NT2/D1 (cell line): ENCODE data around the gene PCSK2.

Experiments used
- DNase-seq: peaks from one replicate; pipeline ENCODE4 v3.0.0-alpha.2; 2011; ENCODE audit warnings: low read depth, low spot score
- H3K27me3 ChIP-seq: 2 replicates; pipeline ENCODE4 v1.6.0; 2011; ENCODE audit warnings: mild to moderate bottlenecking; ENCODE audit not compliant: insufficient read length, insufficient read depth
- H3K36me3 ChIP-seq: 2 replicates; pipeline ENCODE4 v1.6.1; 2011; ENCODE audit warnings: mild to moderate bottlenecking, low read length, mixed read lengths; ENCODE audit not compliant: insufficient read depth, insufficient read length
- H3K4me1 ChIP-seq: 2 replicates; pipeline ENCODE4 v1.5.1; 2011; ENCODE audit not compliant: insufficient read depth, insufficient read length
- H3K4me3 ChIP-seq: 2 replicates; pipeline ENCODE4 v1.5.1; 2011; ENCODE audit warnings: low read depth; ENCODE audit not compliant: insufficient read length
- H3K9ac ChIP-seq: 2 replicates; pipeline ENCODE4 v1.6.0; 2011; ENCODE audit warnings: low read depth; ENCODE audit not compliant: insufficient read length
- H3K9me3 ChIP-seq: 2 replicates; pipeline ENCODE4 v1.5.1; 2011; ENCODE audit warnings: mild to moderate bottlenecking, low read length; ENCODE audit not compliant: insufficient read depth
- SUZ12 ChIP-seq: IDR thresholded peaks from 2 replicates; pipeline ENCODE4 v1.6.1; 2011; ENCODE audit not compliant: insufficient read length, insufficient read depth; ENCODE audit errors: extremely low read depth
- YY1 ChIP-seq: IDR thresholded peaks from 2 replicates; pipeline ENCODE4 v1.6.1; 2011; ENCODE audit not compliant: insufficient read length, insufficient read depth
- ZNF274 ChIP-seq: IDR thresholded peaks from 2 replicates; pipeline ENCODE4 v1.6.1; 2011; ENCODE audit warnings: mild to moderate bottlenecking, low read depth, low read length

PCSK2 gene

GRCh38 chr20:17457588-17458190 is 230.8 kb downstream of the PCSK2 start:
- H3K4me3 ChIP-seq: no peak overlapping the region
- H3K27me3 ChIP-seq: no peaks in the 10 kb centered on the region
- TF ChIP-seq YY1: no peak
- TF ChIP-seq ZNF274: no peak
- no peak for TF ChIP-seq SUZ12
- no peaks in the 10 kb centered on the region for H3K9me3 ChIP-seq
- H3K4me1 ChIP-seq: no peaks in the 10 kb centered on the region
- H3K9ac ChIP-seq: no peak overlapping the region
- no peak for DNase-seq
- H3K36me3 ChIP-seq: no peaks in the 10 kb centered on the region

GRCh38 chr20:17460119-17460518 is 233.3 kb downstream of the PCSK2 start:
- no peak overlapping the region for H3K4me3 ChIP-seq
- H3K9ac ChIP-seq: no peak overlapping the region
- DNase-seq: no peak
- no peaks in the 10 kb centered on the region for H3K9me3 ChIP-seq
- no peaks in the 10 kb centered on the region for H3K27me3 ChIP-seq
- H3K36me3 ChIP-seq: no peaks in the 10 kb centered on the region
- TF ChIP-seq ZNF274 (no peak), SUZ12 (no peak)
- H3K4me1 ChIP-seq: no peaks in the 10 kb centered on the region

GRCh38 chr20:17461941-17462340 is 235.1 kb downstream of the PCSK2 start:
- no peak for DNase-seq
- no peaks in the 10 kb centered on the region for H3K27me3 ChIP-seq

GRCh38 chr20:17463711-17464110 is 236.9 kb downstream of the PCSK2 start:
- H3K4me3 ChIP-seq: no peak overlapping the region
- no peak overlapping the region for H3K9ac ChIP-seq
- TF ChIP-seq YY1: no peak
- no peaks in the 10 kb centered on the region for H3K27me3 ChIP-seq
- no peaks in the 10 kb centered on the region for H3K36me3 ChIP-seq
- no peaks in the 10 kb centered on the region for H3K4me1 ChIP-seq
- DNase-seq: no peak
- no peaks in the 10 kb centered on the region for H3K9me3 ChIP-seq

More at GRCh38 chr20:17461941-17462340, 235.1 kb downstream of the PCSK2 start:
- H3K4me3 ChIP-seq: no peak overlapping the region
- no peaks in the 10 kb centered on the region for H3K36me3 ChIP-seq
- no peak overlapping the region for H3K9ac ChIP-seq
- TF ChIP-seq YY1 (no peak), SUZ12 (no peak), ZNF274 (no peak)
- H3K9me3 ChIP-seq: no peaks in the 10 kb centered on the region
- no peaks in the 10 kb centered on the region for H3K4me1 ChIP-seq

- H3K9ac ChIP-seq: no peak overlapping the region
- no peak for DNase-seq
- no peaks in the 10 kb centered on the region for H3K36me3 ChIP-seq
- H3K4me1 ChIP-seq: no peaks in the 10 kb centered on the region
- no peaks in the 10 kb centered on the region for H3K9me3 ChIP-seq
- TF ChIP-seq SUZ12 (no peak), YY1 (no peak), ZNF274 (no peak)
- H3K4me3 ChIP-seq: no peak overlapping the region
- no peaks in the 10 kb centered on the region for H3K27me3 ChIP-seq
Observed at GRCh38 chr20:17465236-17465635, 238.4 kb downstream of the PCSK2 start.

GRCh38 chr20:17466641-17467040 is 239.8 kb downstream of the PCSK2 start:
- no peaks in the 10 kb centered on the region for H3K36me3 ChIP-seq
- no peak for TF ChIP-seq YY1
- TF ChIP-seq ZNF274: no peak
- TF ChIP-seq SUZ12: no peak
- H3K9ac ChIP-seq: no peak overlapping the region
- peaks cover 2% of the 10 kb centered on the region for H3K4me1 ChIP-seq
- no peak overlapping the region for H3K4me3 ChIP-seq
- no peak for DNase-seq
- no peaks in the 10 kb centered on the region for H3K9me3 ChIP-seq
- H3K27me3 ChIP-seq: no peaks in the 10 kb centered on the region

GRCh38 chr20:17467120-17467655 is 240.3 kb downstream of the PCSK2 start:
- DNase-seq: no peak
- H3K9me3 ChIP-seq: no peaks in the 10 kb centered on the region
- no peaks in the 10 kb centered on the region for H3K36me3 ChIP-seq
- no peaks in the 10 kb centered on the region for H3K27me3 ChIP-seq
- H3K9ac ChIP-seq: no peak overlapping the region
- H3K4me3 ChIP-seq: no peak overlapping the region
- H3K4me1 ChIP-seq: peaks cover 3% of the 10 kb centered on the region
- TF ChIP-seq YY1 (no peak), SUZ12 (no peak), ZNF274 (no peak)
